Panc1 (cell line): ENCODE results near the gene S100PBP. TPM values are rescaled to one million over a fixed set of nuclear protein-coding genes. Genes with fewer than 3 reads are reported as not detected.

Experiments used
- ATAC-seq: fragments of 200-7000 bp; cut with Tn5 transposase; 2 replicates; pipeline ENCODE4 v1.9.1; 2020; ENCODE audit warnings: mild to moderate bottlenecking, moderate library complexity
- BruUV-seq: library from RNA; stranded (reverse); fragments of 400-500 nt; replicated peaks from 2 replicates; lab custom pipeline; 2021; lab: Mats Ljungman, UMichigan
- CTCF ChIA-PET: fragments of 300-600 bp; sonication (Branson Sonifier 250); formaldehyde crosslinking; loops from one replicate; lab custom pipeline; 2022; ENCODE audit warnings: antibody characterized with exemption; lab: Charles Lee
- POLR2A ChIA-PET: fragments of 300-600 bp; sonication (Branson Sonifier 250); formaldehyde crosslinking; loops from one replicate; lab custom pipeline; 2022; ENCODE audit warnings: antibody characterized with exemption; lab: Charles Lee
- DNase-seq: peaks from one replicate; pipeline ENCODE4 v3.0.0-alpha.2; 2010; ENCODE audit warnings: low read depth, low spot score
- H3K27ac ChIP-seq: 2 replicates; pipeline ENCODE4 v1.5.1; 2011; ENCODE audit warnings: mild to moderate bottlenecking, low read length, inconsistent platforms
- H3K27me3 ChIP-seq: fragments of 200-500 bp; sonication (Bioruptor generic); 2 replicates; pipeline ENCODE4 v1.6.0; 2014; ENCODE audit warnings: low read length, inconsistent platforms; ENCODE audit not compliant: control insufficient read depth, insufficient read depth
- H3K36me3 ChIP-seq: fragments of 200-500 bp; sonication (Bioruptor generic); 2 replicates; pipeline ENCODE4 v1.5.1; 2014; ENCODE audit warnings: inconsistent platforms, mild to moderate bottlenecking, low read length, moderate library complexity; ENCODE audit not compliant: control insufficient read depth, insufficient read depth
- H3K4me1 ChIP-seq: 2 replicates; pipeline ENCODE4 v1.5.1; 2011; ENCODE audit warnings: inconsistent platforms, mild to moderate bottlenecking, low read length, moderate library complexity; ENCODE audit not compliant: control insufficient read depth, insufficient read depth
- H3K4me3 ChIP-seq, 2 experiments: 2 replicates each; pipeline ENCODE4 v1.5.1; 2011 to 2012; ENCODE audit warnings: low read depth in 2 of 2, low read length in 2 of 2, mild to moderate bottlenecking in 2 of 2, inconsistent platforms in 1 of 2, moderate library complexity in 1 of 2
- H3K9me3 ChIP-seq: fragments of 200-500 bp; sonication (Bioruptor generic); 2 replicates; pipeline ENCODE4 v1.5.1; 2014; ENCODE audit warnings: low read depth, mild to moderate bottlenecking, inconsistent platforms, low read length, moderate library complexity; ENCODE audit not compliant: control insufficient read depth, insufficient read depth
- POLR2AphosphoS5 ChIP-seq: IDR thresholded peaks from 2 replicates; pipeline ENCODE4 v1.6.1; 2012; ENCODE audit warnings: mild to moderate bottlenecking, low read depth, low read length, moderate library complexity
- SIN3A ChIP-seq: IDR thresholded peaks from 2 replicates; pipeline ENCODE4 v1.6.1; 2012; ENCODE audit warnings: low read depth, mild to moderate bottlenecking, low read length, moderate library complexity, borderline replicate concordance; ENCODE audit not compliant: insufficient read depth
- TCF7L2 ChIP-seq: IDR thresholded peaks from 2 replicates; pipeline ENCODE4 v1.6.1; 2011; ENCODE audit warnings: mild to moderate bottlenecking, low read depth, low read length, inconsistent platforms
- in situ Hi-C: cut with HindIII; loops from 2 replicates; pipeline ENCODE4 v1.10.0; 2016; ENCODE audit warnings: low sequenced_read_pairs, low pct_unique_long_range_greater_than_20kb
- intact Hi-C: fragments of 100-400 bp; cut with micrococcal nuclease; formaldehyde crosslinking; loops from one replicate; pipeline ENCODE4 v1.10.0; 2022; ENCODE audit not compliant: unreplicated experiment
- total RNA-seq: library from RNA; stranded (reverse); gene quantifications from one replicate; pipeline ENCODE4 v1.2.1, GENCODE V29; 2021; ENCODE audit not compliant: unreplicated experiment
- TF ChIP-seq, protein P1 (sequence below): fragments of 450-650 bp; IDR thresholded peaks from 2 replicates; pipeline ENCODE4 v1.5.1; 2017; ENCODE audit warnings: mild to moderate bottlenecking
- TF ChIP-seq, protein P2 (sequence below), 2 experiments: IDR thresholded peaks; 2 replicates each; pipeline ENCODE4 v1.6.1; 2011 to 2012; ENCODE audit warnings: low read depth in 2 of 2, control low read depth in 1 of 2, low read length in 1 of 2, mild to moderate bottlenecking in 1 of 2, moderate library complexity in 1 of 2; ENCODE audit not compliant: insufficient read depth in 1 of 2

The S100PBP gene
- total RNA-seq, 1 experiment from 2014 or later: 55.4 TPM

DNA sequence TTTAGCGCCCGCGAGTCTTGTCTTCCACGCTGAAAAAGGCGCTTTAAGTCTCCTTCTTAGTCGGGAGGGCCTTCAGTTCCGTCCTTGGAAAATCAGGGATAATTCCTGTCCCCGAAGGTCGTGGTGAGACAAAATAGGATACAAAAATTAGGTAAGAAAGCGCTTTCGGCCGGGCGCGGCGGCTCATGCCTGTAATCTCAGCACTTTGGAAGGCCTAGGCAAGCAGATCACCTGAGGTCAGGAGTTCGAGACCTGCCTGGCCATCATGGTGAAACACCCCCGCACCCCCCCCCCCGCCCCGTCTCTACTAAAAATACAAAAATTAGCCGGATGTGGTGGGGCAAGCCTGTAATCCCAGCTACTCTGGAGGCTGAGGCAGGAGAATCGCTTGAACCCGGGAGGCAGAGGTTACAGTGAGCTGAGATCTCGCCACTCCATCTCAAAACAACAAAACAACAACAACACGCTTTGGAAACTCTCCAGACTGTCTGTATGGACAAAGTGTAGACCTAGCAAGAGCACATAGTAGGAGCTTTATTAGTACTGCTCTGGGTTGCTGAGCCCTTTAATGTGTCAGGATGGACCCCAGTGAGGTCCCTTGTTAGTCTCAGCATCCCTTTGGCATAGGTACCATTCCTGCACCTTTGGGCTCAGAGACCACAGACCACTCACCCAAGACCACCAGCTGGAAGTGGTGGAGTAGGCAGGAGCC is 84.5 kb downstream of the S100PBP start:
- ChIA-PET POLR2A (interaction anchor here (0.7 kb wide), 1 partner anchor 10 kb away, joined by 6 read pairs; no protein-coding TSS in a partner anchor), CTCF (no interaction called here)
- DNase-seq (no peak), ATAC-seq (no peak)
- no TSS peak for BruUV-seq
- Histone ChIP-seq H3K27ac (peak overlapping the region; percentile 77), H3K4me1 (0 out of 2 replicates have a peak, but pooled peaks cover 5% of the 10 kb centered on the region), H3K9me3 (no peaks in the 10 kb centered on the region), H3K4me3 (peak overlapping the region; percentile 57 to 75), H3K27me3 (no peaks in the 10 kb centered on the region), H3K36me3 (no peaks in the 10 kb centered on the region; the same call in 1 of the 2 replicates)
- intact Hi-C loops: no loop called here
- in situ Hi-C loops: no loop called here
- TF ChIP-seq SIN3A: no peak
- no peak for TF ChIP-seq TCF7L2
- TF ChIP-seq, protein P1, sequence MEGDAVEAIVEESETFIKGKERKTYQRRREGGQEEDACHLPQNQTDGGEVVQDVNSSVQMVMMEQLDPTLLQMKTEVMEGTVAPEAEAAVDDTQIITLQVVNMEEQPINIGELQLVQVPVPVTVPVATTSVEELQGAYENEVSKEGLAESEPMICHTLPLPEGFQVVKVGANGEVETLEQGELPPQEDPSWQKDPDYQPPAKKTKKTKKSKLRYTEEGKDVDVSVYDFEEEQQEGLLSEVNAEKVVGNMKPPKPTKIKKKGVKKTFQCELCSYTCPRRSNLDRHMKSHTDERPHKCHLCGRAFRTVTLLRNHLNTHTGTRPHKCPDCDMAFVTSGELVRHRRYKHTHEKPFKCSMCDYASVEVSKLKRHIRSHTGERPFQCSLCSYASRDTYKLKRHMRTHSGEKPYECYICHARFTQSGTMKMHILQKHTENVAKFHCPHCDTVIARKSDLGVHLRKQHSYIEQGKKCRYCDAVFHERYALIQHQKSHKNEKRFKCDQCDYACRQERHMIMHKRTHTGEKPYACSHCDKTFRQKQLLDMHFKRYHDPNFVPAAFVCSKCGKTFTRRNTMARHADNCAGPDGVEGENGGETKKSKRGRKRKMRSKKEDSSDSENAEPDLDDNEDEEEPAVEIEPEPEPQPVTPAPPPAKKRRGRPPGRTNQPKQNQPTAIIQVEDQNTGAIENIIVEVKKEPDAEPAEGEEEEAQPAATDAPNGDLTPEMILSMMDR: no peak
- TF ChIP-seq POLR2AphosphoS5: no peak
- TF ChIP-seq, protein P2, sequence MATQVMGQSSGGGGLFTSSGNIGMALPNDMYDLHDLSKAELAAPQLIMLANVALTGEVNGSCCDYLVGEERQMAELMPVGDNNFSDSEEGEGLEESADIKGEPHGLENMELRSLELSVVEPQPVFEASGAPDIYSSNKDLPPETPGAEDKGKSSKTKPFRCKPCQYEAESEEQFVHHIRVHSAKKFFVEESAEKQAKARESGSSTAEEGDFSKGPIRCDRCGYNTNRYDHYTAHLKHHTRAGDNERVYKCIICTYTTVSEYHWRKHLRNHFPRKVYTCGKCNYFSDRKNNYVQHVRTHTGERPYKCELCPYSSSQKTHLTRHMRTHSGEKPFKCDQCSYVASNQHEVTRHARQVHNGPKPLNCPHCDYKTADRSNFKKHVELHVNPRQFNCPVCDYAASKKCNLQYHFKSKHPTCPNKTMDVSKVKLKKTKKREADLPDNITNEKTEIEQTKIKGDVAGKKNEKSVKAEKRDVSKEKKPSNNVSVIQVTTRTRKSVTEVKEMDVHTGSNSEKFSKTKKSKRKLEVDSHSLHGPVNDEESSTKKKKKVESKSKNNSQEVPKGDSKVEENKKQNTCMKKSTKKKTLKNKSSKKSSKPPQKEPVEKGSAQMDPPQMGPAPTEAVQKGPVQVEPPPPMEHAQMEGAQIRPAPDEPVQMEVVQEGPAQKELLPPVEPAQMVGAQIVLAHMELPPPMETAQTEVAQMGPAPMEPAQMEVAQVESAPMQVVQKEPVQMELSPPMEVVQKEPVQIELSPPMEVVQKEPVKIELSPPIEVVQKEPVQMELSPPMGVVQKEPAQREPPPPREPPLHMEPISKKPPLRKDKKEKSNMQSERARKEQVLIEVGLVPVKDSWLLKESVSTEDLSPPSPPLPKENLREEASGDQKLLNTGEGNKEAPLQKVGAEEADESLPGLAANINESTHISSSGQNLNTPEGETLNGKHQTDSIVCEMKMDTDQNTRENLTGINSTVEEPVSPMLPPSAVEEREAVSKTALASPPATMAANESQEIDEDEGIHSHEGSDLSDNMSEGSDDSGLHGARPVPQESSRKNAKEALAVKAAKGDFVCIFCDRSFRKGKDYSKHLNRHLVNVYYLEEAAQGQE (IDR thresholded peaks at IDR 0.05; ENCODE audit: insufficient read depth in 1 of 2, low read depth in 2 of 2, low read length in 1 of 2): no peak

DNA sequence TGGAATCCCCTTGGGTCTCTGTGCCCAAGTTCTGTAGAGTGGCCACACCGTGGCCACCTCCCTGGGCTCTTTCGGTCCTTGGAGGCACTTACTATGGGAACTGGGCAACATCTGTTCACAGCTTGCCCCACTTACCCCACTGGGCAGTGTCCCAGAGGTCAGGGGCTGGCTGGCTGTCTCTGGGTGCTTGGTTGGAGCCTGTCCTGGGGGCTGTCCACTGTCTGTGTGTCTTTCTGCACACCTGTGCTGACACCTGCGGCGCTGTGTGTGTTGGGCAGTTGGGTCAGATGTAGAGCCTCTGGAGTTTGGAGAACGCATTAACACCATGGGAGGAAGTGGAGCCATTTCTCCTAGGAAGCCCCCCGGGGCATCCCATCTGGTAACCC is 85.1 kb downstream of the S100PBP start:
- Histone ChIP-seq H3K9me3 (no peaks in the 10 kb centered on the region), H3K27ac (no peak overlapping the region), H3K4me1 (0 out of 2 replicates have a peak, but pooled peaks cover 5% of the 10 kb centered on the region), H3K4me3 (no peak overlapping the region), H3K36me3 (no peaks in the 10 kb centered on the region; the same call in 1 of the 2 replicates), H3K27me3 (no peaks in the 10 kb centered on the region)
- ATAC-seq (no peak), DNase-seq (no peak)
- in situ Hi-C loops (no loop called here), intact Hi-C loops (no loop called here)
- POLR2A ChIA-PET: no interaction called here
- no TSS peak for BruUV-seq
- CTCF ChIA-PET: no interaction called here
- no peak for TF ChIP-seq TCF7L2
- TF ChIP-seq, protein P2 (IDR thresholded peaks at IDR 0.05; ENCODE audit: insufficient read depth in 1 of 2, low read depth in 2 of 2, low read length in 1 of 2): no peak
- TF ChIP-seq, protein P1: no peak
- TF ChIP-seq SIN3A: no peak
